Ishikawa (cell line): ENCODE measurements around the gene SLC25A26.

Source experiments
- CEBPB ChIP-seq: IDR thresholded peaks from 2 replicates; pipeline ENCODE4 v1.6.1; 2012
- EGR1 ChIP-seq: IDR thresholded peaks from 2 replicates; pipeline ENCODE4 v1.6.1; 2012
- EP300 ChIP-seq: IDR thresholded peaks from 2 replicates; pipeline ENCODE4 v1.6.1; 2012; ENCODE audit warnings: borderline replicate concordance
- NFIC ChIP-seq: IDR thresholded peaks from 2 replicates; pipeline ENCODE4 v1.6.1; 2012
- REST ChIP-seq: IDR thresholded peaks from 2 replicates; pipeline ENCODE4 v1.6.1; 2012; ENCODE audit warnings: low read depth, mild to moderate bottlenecking
- TAF1 ChIP-seq: IDR thresholded peaks from 2 replicates; pipeline ENCODE4 v1.6.1; 2012; ENCODE audit warnings: low read depth, mild to moderate bottlenecking
- YY1 ChIP-seq: IDR thresholded peaks from 2 replicates; pipeline ENCODE4 v1.6.1; 2012; ENCODE audit warnings: low read depth
- TF ChIP-seq, protein P1 (sequence below): IDR thresholded peaks from 2 replicates; pipeline ENCODE4 v1.6.1; 2012

DNA sequence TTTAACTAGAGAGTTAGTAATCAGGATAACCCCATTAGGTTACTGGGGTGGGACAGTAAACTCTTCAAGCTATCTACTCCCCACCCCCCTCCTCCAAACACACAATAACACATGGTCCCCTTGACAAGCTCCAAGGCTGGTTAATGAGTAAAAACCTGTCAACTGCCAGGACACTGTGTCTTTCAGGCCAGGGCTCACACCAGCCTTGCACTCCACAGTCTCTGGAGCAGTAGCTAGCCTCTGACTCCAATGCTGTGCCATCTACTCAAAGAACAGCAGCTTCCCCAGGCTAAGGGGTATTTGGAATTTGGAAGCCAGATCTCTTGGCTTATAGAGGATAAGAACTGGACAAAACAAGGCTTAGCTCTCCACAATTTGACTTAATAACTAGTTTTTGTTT is 164.3 kb downstream of the SLC25A26 start:
- TF ChIP-seq EP300 (no peak), TAF1 (no peak), EGR1 (no peak), NFIC (no peak), REST (no peak), YY1 (no peak), CEBPB (no peak)
- TF ChIP-seq, protein P1, sequence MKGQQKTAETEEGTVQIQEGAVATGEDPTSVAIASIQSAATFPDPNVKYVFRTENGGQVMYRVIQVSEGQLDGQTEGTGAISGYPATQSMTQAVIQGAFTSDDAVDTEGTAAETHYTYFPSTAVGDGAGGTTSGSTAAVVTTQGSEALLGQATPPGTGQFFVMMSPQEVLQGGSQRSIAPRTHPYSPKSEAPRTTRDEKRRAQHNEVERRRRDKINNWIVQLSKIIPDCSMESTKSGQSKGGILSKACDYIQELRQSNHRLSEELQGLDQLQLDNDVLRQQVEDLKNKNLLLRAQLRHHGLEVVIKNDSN = no peak
